ENCODE data around the gene SNX20. TPM values are rescaled to one million over a fixed set of nuclear protein-coding genes. Genes with fewer than 3 reads are reported as not detected.

Gene SNX20
- total and polyA plus RNA-seq, 10 donors: 17.6 to 50.5 (median 31.5) TPM

- intact Hi-C loops (cut with DNase I; ENCODE audit: low total_unique reads): loop anchor here (5.0 to 10.0 kb wide), 5 partner anchors 80 to 642 kb away; partner anchors contain the start of genes BRD7 and CNEP1R1
- Histone ChIP-seq H3K36me3 (peaks cover 0 to 44% (median 8%) of the 10 kb centered on the region in 6 donors), H3K4me3 (peak overlapping the region in 3 of 8 donors; percentile 11 to 57 (median 18)), H3K9me3 (peaks cover 0 to 9% (median 7%) of the 10 kb centered on the region in 8 donors), H3K27ac (peak overlapping the region; percentile 21 to 82 (median 67)), H3K4me1 (peaks cover 14 to 51% (median 38%) of the 10 kb centered on the region in 6 donors), H3K27me3 (replicated peaks in 1 of 7) (no peaks in the 10 kb centered on the region)
- TF ChIP-seq POLR2A (IDR thresholded peaks at IDR 0.05): no peak
- no peak for TF ChIP-seq CTCF (IDR thresholded peaks at IDR 0.05 in 8 of 11, conservative IDR thresholded peaks at IDR 0.05 in 3 of 11)
- no peak for TF ChIP-seq POLR2AphosphoS5 (IDR thresholded peaks at IDR 0.05)
- DNase-seq: peak; percentile 86
- 27 to 40% (median 39%) methylated on average over 9 of the region's 9 CpGs for WGBS, 5 donors
Observed at GRCh38 chr16:50666658-50667496, 14.2 kb downstream of the SNX20 start.

- Histone ChIP-seq H3K4me1 (peaks cover 14 to 51% (median 38%) of the 10 kb centered on the region in 6 donors), H3K27me3 (replicated peaks in 1 of 7) (no peaks in the 10 kb centered on the region), H3K27ac (peak overlapping the region; percentile 46 to 85 (median 73)), H3K9me3 (no peaks in the 10 kb centered on the region), H3K36me3 (peaks cover 0 to 28% (median 0%) of the 10 kb centered on the region in 6 donors), H3K4me3 (peak overlapping the region; percentile 24 to 71 (median 36))
- DNase-seq: peak; percentile 93
- TF ChIP-seq CTCF (IDR thresholded peaks at IDR 0.05 in 8 of 11, conservative IDR thresholded peaks at IDR 0.05 in 3 of 11): peak; percentile 66 to 93 (median 88)
- TF ChIP-seq POLR2A (IDR thresholded peaks at IDR 0.05): no peak
- peak; percentile 50 to 73 (median 67) for TF ChIP-seq POLR2AphosphoS5 (IDR thresholded peaks at IDR 0.05)
- WGBS, 5 donors: 12 to 18% (median 17%) methylated on average over 31 to 40 of the region's 40 CpGs
- intact Hi-C loops (cut with DNase I; ENCODE audit: low total_unique reads): loop anchor here (5.0 to 10.0 kb wide), 5 partner anchors 82 to 641 kb away; partner anchors contain the start of genes BRD7 and CNEP1R1
Observed at GRCh38 chr16:50665128-50665878, 15.8 kb downstream of the SNX20 start.

GRCh38 chr16:50664270-50664669 lies 16.8 kb downstream of the SNX20 start:
- WGBS, 5 donors: 58 to 84% (median 65%) methylated on average over 5 of the region's 5 CpGs
- peak; percentile 53 for DNase-seq
- TF ChIP-seq POLR2AphosphoS5 (IDR thresholded peaks at IDR 0.05): peak in 1 of 3 donors; percentile 44
- TF ChIP-seq CTCF (IDR thresholded peaks at IDR 0.05 in 8 of 11, conservative IDR thresholded peaks at IDR 0.05 in 3 of 11): no peak
- TF ChIP-seq POLR2A (IDR thresholded peaks at IDR 0.05): no peak
- Histone ChIP-seq H3K36me3 (peaks cover 0 to 18% (median 0%) of the 10 kb centered on the region in 6 donors), H3K27ac (peak overlapping the region in 2 of 8 donors; percentile 81 to 85), H3K27me3 (replicated peaks in 1 of 7) (no peaks in the 10 kb centered on the region), H3K4me1 (peaks cover 14 to 51% (median 38%) of the 10 kb centered on the region in 6 donors), H3K4me3 (no peak overlapping the region), H3K9me3 (no peaks in the 10 kb centered on the region)
- intact Hi-C loops (cut with DNase I; ENCODE audit: low total_unique reads): loop anchor here (10.0 kb wide), 4 partner anchors 141 to 639 kb away; partner anchors contain the start of genes BRD7 and CNEP1R1

Measured in spleen (tissue), 11 donors.